Skin of body (tissue), 2 donors: ENCODE measurements around the gene CD207. TPM values are rescaled to one million over a fixed set of nuclear protein-coding genes. Genes with fewer than 3 reads are reported as not detected.
"Not testable (repeated sequence)": the region's sequence is repeated elsewhere in the genome, so short reads cannot be mapped to it uniquely, and the experiment has no call there.

Source experiments
- DNase-seq: peaks from one replicate; lab custom pipeline; 2025; lab: John Stamatoyannopoulos, UW
- total RNA-seq: library from RNA; depleted of rRNA; stranded (reverse); fragments of >200 nt; gene quantifications from one replicate; pipeline ENCODE4 v1.2.3, GENCODE V29; 2014

CD207 gene
- total RNA-seq, 1 donor from 2014 or later = 5.3 TPM

GRCh38 chr2:70829916-70830315, 5.7 kb downstream of the CD207 start:
- no peak for DNase-seq

DNA sequence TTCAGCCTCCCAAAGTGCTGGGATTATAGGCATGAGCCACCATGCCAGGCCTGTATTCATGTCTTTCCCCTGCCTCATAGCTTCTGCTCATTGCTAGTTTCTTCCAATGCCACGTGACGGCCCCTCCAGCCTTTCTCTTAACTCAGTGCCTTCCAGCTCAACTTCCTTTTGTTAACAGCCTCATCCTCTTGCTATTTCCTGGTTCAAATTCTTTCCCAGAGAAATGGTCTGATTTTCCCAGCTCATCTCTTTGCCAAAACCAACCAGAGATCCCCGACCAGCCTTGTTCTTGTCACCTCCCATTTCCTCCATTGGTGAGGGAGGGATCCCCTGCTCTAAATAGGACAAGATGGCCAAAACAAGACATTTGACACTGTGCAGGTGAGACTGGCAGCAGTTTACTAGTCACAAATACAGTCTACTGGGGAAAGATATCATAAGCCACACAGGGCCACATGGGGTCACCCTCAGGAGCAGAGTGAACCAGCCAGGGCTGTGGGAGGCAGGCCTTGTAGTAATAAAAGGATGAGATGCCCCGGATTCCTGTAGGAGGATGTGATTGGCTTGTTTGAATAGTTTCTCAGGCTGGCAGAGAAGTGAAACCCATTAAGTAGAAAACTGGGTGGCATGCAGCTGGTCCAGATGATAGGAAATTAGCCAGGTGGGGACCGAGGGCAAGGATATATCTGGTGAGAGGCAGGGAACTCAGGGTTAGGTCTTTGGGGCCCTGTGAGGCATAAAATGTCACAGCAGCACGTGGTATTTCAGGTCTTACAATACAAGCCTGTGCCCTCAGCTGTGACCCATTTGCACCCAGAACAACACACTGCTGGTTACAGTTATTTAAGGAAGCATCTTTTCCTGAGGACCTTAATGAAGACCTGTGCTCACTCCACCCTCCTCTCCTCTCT, 6.4 kb downstream of the CD207 start:
- DNase-seq = no peak

DNA sequence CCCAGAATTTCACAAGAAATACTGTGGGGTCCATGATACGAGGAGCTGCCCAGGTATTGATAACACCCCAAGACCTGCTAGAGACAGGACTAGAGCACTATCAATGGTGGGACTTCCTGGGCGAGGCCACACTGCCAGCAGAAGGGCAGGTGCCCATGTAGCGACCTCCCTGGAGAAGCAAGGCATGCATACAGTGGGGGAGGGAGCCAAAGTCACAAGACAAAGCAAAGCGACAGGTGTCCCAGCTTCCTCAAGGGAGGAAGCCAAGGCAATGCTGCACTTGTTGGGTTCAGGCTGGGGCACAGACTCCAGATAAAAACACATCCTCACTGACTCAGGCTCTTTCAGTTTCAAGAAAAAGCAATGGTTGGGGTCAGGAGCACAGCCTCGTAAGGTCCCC, 7.5 kb downstream of the CD207 start:
- no peak for DNase-seq

- DNase-seq = no peak
Observed at GRCh38 chr2:70827388-70827787, 8.2 kb downstream of the CD207 start.

DNA sequence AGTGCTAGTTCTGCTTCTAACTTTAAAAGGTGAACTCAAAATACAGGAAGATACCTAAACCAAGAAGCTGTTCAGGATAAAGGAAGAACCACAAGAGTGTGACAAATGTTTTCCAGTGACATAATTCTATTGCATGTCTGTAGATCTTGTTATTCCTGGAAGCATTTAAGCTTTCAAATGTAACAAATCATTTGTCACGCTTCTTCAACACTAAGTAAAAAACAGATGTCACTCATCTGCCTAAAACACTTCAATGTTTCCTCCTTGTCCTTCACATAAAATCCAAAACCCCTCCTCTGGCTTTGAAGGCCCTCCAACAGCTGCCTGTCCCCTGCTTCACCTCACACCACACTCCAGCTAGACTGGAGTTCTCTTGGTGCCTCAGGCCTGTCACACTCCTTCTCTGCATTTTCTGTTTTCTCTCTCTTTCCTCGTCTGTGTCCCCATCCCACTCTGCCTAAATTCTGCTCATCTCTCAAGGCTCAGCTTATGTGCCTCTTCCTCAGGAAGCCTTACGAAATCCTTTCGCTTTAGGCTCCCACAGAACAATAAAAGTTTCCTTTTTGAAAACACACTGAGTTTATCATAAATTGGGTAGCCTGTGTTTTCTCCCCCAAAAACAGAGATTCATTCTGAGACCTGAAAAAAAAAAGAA, 8.8 kb downstream of the CD207 start:
- DNase-seq = peak; percentile 90

- DNase-seq = no peak
Observed at GRCh38 chr2:70823249-70823648, 12.4 kb downstream of the CD207 start.

DNA sequence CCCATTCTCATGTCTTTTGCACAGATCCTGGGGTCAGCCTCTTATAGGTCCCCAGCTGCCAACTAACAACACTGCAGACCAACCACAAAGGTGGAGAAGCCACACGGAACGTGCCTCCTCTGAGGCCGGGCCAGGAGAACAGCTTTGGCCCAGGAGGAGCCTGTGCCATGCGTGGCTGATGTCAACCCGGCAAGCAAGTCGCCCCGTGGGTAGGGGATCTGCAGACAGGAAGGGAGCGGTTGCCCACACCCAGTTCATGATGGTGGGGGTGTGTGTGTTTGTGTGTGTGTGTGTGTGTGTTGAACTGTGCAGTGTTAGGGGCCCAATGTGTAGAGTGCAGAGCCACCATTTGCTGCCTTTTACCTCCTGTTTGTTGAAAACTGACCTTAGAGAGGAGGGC, 12.8 kb downstream of the CD207 start:
- no peak for DNase-seq

- DNase-seq = no peak
Observed at GRCh38 chr2:70820499-70820898, 15.1 kb downstream of the CD207 start, which contains the start of gene CLEC4F. CLEC4F (minus strand) TSS chr2:70820599; CDS start chr2:70820523, 76 bp downstream.

DNA sequence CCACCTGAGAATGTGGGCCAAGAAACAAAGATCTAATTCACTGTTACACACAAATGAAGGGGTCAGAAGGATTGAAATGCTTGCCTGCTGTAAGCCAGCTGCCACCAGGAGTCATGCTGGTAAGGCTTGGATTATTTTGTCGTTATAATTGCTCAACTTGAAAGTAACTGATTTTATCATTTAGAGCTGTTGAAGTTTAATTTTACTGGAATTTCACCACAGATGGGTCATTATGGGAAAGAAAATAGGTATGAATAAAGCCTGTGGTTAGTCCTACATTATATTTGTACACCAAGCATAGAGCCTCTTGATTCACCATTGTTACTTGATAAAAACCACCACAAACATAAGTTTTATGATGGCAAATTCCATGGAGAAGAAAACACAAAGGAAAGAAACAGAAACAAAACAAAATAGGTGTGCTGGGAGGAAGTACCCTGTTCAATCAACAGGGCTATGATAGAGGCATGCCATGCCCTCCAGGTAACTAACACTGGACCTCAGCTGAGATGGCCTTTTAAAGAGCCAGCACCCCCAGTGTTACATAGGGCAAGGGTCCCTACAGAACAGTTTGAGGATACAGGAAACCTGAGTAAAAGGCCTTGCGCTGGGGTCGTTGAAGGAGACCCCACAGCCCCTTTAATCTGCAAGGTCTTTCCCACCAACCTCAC, 18.2 kb downstream of the CD207 start:
- no peak for DNase-seq

DNA sequence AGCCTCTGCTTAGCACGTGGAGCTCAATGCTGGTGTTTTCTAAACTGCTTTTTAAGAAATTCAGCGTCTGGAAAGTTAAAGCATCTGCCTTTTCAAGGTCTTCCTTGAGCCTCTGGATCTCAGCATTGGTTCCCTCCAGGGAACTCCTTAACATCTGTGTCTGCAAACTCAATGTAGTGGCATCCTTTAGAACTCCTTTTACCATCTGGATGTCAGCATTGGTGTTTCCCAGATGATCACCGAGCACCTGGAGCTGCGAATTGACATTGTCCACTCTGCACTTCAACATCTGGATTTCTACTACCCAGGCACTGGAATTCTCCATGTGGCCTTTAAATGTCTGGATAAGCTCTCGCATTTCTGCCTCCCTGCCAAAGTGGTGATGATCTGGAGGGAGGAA, 18.9 kb downstream of the CD207 start:
- DNase-seq = peak; percentile 51

DNA sequence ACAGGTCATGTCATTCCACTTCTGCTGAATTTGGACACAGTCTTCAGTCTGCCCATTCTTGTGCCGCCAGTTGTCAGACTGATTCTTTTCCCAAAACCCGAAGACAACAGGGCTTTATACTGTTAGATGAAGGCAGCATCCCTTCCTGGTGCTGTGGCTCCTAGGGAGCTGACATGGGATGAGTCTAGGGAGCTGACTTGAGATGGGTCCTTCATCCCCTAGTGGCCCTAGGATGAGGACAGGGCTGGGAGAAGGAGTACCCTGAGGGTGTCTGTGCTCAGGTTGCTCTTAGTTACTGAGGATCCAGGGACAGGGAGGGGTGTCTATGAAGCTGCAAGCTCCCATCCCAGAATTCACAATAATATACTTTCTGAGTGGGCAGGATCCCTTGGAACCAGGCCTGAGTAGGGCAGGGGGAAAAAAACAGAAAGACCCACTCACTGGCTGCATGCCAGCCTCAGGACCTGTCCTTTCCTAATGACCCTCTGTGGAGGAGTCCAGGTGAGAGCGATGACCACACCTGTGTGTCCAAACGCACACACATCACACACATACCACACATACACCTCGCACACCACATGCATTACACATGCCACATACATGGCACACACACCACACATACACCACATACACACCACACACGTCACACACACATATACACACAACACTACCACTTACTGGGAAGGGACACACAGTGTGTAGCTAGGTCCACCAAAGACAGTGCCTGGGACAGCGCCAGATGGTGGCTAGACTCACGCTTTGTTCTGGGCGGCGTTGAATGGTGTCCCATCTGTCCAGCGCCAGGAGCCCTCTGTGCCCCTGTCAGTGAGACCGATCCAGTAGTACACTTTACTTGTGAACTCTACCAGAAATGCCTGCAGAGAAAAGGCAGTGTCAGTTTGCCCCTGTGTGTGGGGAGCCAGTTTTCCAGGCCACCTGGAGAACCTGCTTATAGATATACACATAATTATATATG, 26.3 kb downstream of the CD207 start:
- no peak for DNase-seq

- no peak for DNase-seq
Observed at GRCh38 chr2:70807828-70808118, 27.8 kb downstream of the CD207 start.

GRCh38 chr2:70807102-70807827, 28.4 kb downstream of the CD207 start:
- DNase-seq = no peak

DNA sequence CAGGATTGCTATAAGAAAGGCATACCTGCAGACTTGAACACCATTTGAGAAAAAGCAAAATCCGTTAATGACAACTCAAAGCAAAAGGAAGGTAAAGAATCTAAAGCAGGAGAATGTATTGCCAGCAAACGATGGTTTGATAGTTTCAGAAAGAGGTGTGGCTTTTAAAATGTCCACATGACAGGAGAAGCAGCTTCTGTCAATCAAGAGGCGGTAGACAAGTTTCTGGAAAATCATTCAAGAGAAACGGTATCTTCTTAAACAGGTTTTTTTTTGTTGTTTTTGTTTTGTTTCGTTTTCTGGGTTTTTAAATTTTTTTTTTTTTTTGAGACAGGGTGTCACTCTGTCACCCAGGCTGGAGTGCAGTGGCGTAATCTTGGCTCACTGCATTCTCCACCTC, 29.0 kb downstream of the CD207 start:
- DNase-seq = no peak

DNA sequence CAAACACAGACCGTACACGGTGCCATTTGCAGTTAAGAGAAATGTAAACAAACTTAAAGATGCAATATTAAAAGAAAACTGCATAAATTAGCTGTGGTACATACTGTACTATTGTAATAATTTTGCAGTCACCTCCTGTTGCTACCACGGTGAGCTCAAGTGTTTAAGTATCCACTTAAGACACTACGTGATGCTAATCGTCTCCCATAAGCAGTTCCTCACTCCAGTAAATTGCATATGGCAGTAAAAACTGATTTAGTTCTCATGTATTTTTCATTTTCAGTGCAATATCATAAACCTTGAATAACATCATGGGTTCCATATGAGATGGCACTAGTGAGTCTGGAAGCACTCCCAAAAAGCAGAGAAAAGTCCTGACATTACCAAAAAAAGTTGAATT, 29.6 kb downstream of the CD207 start:
- DNase-seq = no peak

- DNase-seq = no peak
Observed at GRCh38 chr2:70801607-70802263, 33.9 kb downstream of the CD207 start.

DNA sequence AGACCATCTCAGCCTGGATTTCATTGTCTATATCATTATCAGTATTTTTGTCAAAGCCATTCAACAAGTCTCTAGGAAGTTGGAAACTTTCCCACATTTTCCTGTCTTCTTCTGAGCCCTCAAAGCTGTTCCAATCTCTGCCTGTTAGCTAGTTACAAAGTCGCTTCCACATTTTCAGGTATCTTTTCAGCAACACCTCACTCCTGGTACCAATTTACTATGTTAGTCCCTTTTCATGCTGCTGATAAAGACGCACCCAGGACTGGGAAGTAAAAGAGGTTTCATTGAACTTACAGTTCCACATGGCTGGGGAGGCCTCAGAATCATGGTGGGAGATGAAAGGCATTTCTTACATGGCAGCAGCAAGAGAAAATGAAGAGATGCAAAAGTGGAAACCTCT, 35.9 kb downstream of the CD207 start:
- no peak for DNase-seq

- DNase-seq = not testable (repeated sequence)
Observed at GRCh38 chr2:70797996-70798395, 37.6 kb downstream of the CD207 start.

GRCh38 chr2:70797506-70797905, 38.1 kb downstream of the CD207 start:
- DNase-seq = no peak

GRCh38 chr2:70796262-70796661, 39.4 kb downstream of the CD207 start:
- no peak for DNase-seq
